Suprapubic skin (tissue), 4 donors: Measurements from ENCODE around the gene EPB41L5. TPM values are rescaled to one million over a fixed set of nuclear protein-coding genes. Genes with fewer than 3 reads are reported as not detected.
"Not testable (repeated sequence)": the region's sequence is repeated elsewhere in the genome, so short reads cannot be mapped to it uniquely, and the experiment has no call there.

Experiments used
- DNase-seq, 2 donors: peaks; one replicate each; pipeline ENCODE4 v3.0.0-alpha.2; 2019; ENCODE audit warnings: low spot score in 2 of 2
- H3K27ac ChIP-seq: fragments of 200-600 bp; sonication (generic); one replicate; pipeline ENCODE4 v1.5.1; 2019
- H3K27me3 ChIP-seq: fragments of 200-600 bp; sonication (generic); one replicate; pipeline ENCODE4 v1.5.1; 2019
- H3K36me3 ChIP-seq: fragments of 200-600 bp; sonication (generic); one replicate; pipeline ENCODE4 v1.5.1; 2019
- H3K4me1 ChIP-seq: fragments of 200-600 bp; sonication (generic); one replicate; pipeline ENCODE4 v1.5.1; 2019
- H3K4me3 ChIP-seq: fragments of 200-600 bp; sonication (generic); one replicate; pipeline ENCODE4 v1.5.1; 2019; ENCODE audit warnings: mild to moderate bottlenecking
- H3K9me3 ChIP-seq: fragments of 200-600 bp; sonication (generic); one replicate; pipeline ENCODE4 v1.5.1; 2019
- EP300 ChIP-seq: sonication (generic); formaldehyde crosslinking; IDR thresholded peaks from one replicate; pipeline ENCODE4 v1.6.1; 2017; ENCODE audit warnings: antibody characterized with exemption
- POLR2A ChIP-seq, 2 donors: fragments of 450-650 bp; IDR thresholded peaks; one replicate each; pipeline ENCODE4 v1.6.1; 2017; ENCODE audit warnings: antibody characterized with exemption in 2 of 2, mild to moderate bottlenecking in 2 of 2, moderate library complexity in 2 of 2
- POLR2AphosphoS5 ChIP-seq, 3 donors: sonication (generic); formaldehyde crosslinking; IDR thresholded peaks; one replicate each; pipeline ENCODE4 v1.6.1; 2017; ENCODE audit warnings: antibody characterized with exemption in 3 of 3
- WGBS: methylation state at CpG from one replicate; pipeline ENCODE4 v1.1.5; 2018; 5-methylcytosine and 5-hydroxymethylcytosine counted together
- total RNA-seq, 4 donors: library from RNA; depleted of rRNA; stranded (reverse); fragments of >200 nt; gene quantifications; one replicate each; pipeline ENCODE4 v1.1.0, GENCODE V29; 2016
- TF ChIP-seq, protein P1 (sequence below), 2 donors: fragments of 200-600 bp in 1 of 2; fragments of 450-650 bp in 1 of 2; sonication (generic) in 1 of 2; IDR thresholded peaks; one replicate each; pipeline ENCODE4 v1.5.1; 2016 to 2019; ENCODE audit warnings: antibody characterized with exemption in 2 of 2, mild to moderate bottlenecking in 1 of 2, moderate library complexity in 1 of 2

EPB41L5 gene
- total RNA-seq, 4 donors from 2014 or later: 19.5 to 34.6 (median 31.0) TPM

GRCh38 chr2:120150040-120150482, 137.2 kb downstream of the EPB41L5 start:
- no peak for DNase-seq
- Histone ChIP-seq H3K4me3 (no peak overlapping the region), H3K27me3 (no peaks in the 10 kb centered on the region), H3K36me3 (peaks cover 23% of the 10 kb centered on the region), H3K4me1 (no peaks in the 10 kb centered on the region), H3K27ac (no peak overlapping the region), H3K9me3 (peaks cover 11% of the 10 kb centered on the region)
- WGBS: 98% methylated on average over 4 of the region's 4 CpGs
- TF ChIP-seq POLR2AphosphoS5 (IDR thresholded peaks at IDR 0.05) (no peak), EP300 (no peak), POLR2A (IDR thresholded peaks at IDR 0.05) (no peak)
- TF ChIP-seq, protein P1, sequence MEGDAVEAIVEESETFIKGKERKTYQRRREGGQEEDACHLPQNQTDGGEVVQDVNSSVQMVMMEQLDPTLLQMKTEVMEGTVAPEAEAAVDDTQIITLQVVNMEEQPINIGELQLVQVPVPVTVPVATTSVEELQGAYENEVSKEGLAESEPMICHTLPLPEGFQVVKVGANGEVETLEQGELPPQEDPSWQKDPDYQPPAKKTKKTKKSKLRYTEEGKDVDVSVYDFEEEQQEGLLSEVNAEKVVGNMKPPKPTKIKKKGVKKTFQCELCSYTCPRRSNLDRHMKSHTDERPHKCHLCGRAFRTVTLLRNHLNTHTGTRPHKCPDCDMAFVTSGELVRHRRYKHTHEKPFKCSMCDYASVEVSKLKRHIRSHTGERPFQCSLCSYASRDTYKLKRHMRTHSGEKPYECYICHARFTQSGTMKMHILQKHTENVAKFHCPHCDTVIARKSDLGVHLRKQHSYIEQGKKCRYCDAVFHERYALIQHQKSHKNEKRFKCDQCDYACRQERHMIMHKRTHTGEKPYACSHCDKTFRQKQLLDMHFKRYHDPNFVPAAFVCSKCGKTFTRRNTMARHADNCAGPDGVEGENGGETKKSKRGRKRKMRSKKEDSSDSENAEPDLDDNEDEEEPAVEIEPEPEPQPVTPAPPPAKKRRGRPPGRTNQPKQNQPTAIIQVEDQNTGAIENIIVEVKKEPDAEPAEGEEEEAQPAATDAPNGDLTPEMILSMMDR (IDR thresholded peaks at IDR 0.05): no peak

GRCh38 chr2:120155308-120155707, 142.4 kb downstream of the EPB41L5 start:
- no peaks in the 10 kb centered on the region for H3K27me3 ChIP-seq
- peaks cover 4% of the 10 kb centered on the region for H3K9me3 ChIP-seq
- TF ChIP-seq EP300 (no peak), POLR2AphosphoS5 (IDR thresholded peaks at IDR 0.05) (no peak), POLR2A (IDR thresholded peaks at IDR 0.05) (no peak)
- TF ChIP-seq, protein P1 (IDR thresholded peaks at IDR 0.05): no peak
- H3K36me3 ChIP-seq: peaks cover 10% of the 10 kb centered on the region
- no peak overlapping the region for H3K27ac ChIP-seq
- no peak for DNase-seq
- no peaks in the 10 kb centered on the region for H3K4me1 ChIP-seq
- no peak overlapping the region for H3K4me3 ChIP-seq
- over 99% methylated on average over 3 of the region's 3 CpGs for WGBS

DNA sequence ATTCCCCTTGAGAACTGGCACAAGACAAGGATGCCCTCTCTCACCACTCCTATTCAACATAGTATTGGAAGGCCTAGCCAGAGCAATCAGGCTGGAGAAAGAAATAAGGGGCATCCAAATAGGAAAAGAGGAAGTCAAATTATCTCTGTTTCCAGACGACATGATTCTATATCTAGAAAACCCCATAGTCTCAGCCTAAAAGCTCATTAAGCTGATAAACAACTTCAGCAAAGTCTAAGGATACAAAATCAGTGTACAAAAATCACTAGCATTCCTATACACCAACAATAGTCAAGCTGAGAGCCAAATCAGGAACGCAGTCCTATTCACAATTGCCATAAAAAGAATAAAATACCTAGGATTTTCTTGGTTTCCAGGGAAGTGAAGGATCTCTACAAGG, 145.8 kb downstream of the EPB41L5 start:
- not testable (repeated sequence) for H3K27me3 ChIP-seq, H3K27ac ChIP-seq, H3K4me3 ChIP-seq, DNase-seq, H3K4me1 ChIP-seq, H3K9me3 ChIP-seq
- H3K36me3 ChIP-seq: peaks cover 16% of the 10 kb centered on the region
- WGBS: 80% methylated on average over 2 of the region's 2 CpGs

DNA sequence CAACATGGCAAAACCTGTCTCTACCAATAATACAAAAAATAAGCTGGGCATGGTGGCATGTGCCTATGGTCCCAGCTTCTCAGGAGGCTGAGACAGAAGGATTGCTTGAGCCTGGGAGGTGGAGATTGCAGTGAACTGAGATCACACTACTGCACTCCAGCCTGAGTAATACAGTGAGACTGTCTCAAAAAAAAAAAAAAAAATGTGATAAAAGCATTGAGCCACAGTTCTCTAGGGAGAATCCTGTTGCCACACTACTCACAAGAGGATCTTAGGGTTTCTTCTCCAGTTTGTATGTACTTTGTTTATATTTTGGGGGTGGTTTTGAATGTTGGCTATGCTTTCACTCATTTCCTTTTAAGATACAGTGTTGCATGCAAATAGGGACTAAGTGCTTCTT, 148.3 kb downstream of the EPB41L5 start:
- Histone ChIP-seq H3K27me3 (no peaks in the 10 kb centered on the region), H3K36me3 (peaks cover 8% of the 10 kb centered on the region), H3K27ac (no peak overlapping the region), H3K9me3 (no peaks in the 10 kb centered on the region), H3K4me1 (no peaks in the 10 kb centered on the region), H3K4me3 (no peak overlapping the region)
- TF ChIP-seq POLR2AphosphoS5 (IDR thresholded peaks at IDR 0.05) (no peak), POLR2A (IDR thresholded peaks at IDR 0.05) (no peak), EP300 (no peak)
- TF ChIP-seq, protein P1 (IDR thresholded peaks at IDR 0.05): no peak
- DNase-seq: no peak

DNA sequence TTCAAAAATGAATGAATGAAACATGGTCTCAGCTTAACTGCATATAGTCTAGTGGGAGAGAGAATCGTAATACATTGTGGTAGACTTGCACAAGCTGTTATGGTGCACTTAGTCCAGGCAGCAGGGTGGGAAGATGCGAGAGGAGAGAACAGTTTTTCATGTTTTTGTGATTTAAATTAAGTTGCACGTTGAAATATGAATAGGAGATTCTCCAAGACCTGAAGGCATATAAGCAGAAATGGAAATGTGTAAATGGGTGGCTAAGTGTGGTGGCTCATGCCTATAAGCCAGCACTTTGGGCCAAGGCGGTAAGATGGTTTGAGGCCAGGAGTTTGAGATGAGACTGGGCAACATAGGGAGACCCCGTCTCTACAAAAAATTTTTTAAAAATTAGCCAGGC, 149.8 kb downstream of the EPB41L5 start:
- DNase-seq: no peak

More for the DNA sequence above, 149.8 kb downstream of the EPB41L5 start:
- 76% methylated on average over 5 of the region's 5 CpGs for WGBS
- TF ChIP-seq POLR2A (IDR thresholded peaks at IDR 0.05) (no peak), EP300 (no peak), POLR2AphosphoS5 (IDR thresholded peaks at IDR 0.05) (no peak)
- TF ChIP-seq, protein P1 (IDR thresholded peaks at IDR 0.05): no peak
- Histone ChIP-seq H3K9me3 (no peaks in the 10 kb centered on the region), H3K4me3 (no peak overlapping the region), H3K36me3 (peaks cover 6% of the 10 kb centered on the region), H3K4me1 (no peaks in the 10 kb centered on the region), H3K27me3 (no peaks in the 10 kb centered on the region), H3K27ac (no peak overlapping the region)
